IMR-90 (cell line): ENCODE results near the gene BRD3. TPM values are rescaled to one million over a fixed set of nuclear protein-coding genes. Genes with fewer than 3 reads are reported as not detected.

Source experiments
- ATAC-seq: fragments of 200-7000 bp; cut with Tn5 transposase; 2 replicates; pipeline ENCODE4 v1.9.1; 2020; ENCODE audit warnings: low read depth, mild to moderate bottlenecking, moderate library complexity
- BruUV-seq: library from RNA; stranded (reverse); fragments of 400-500 nt; replicated peaks from 2 replicates; lab custom pipeline; 2021; lab: Mats Ljungman, UMichigan
- CTCF ChIA-PET: fragments of 300-600 bp; formaldehyde crosslinking; extraction: SDS; loops from one replicate; lab custom pipeline; 2021; ENCODE audit warnings: antibody characterized with exemption; lab: Yijun Ruan, JAX
- POLR2A ChIA-PET: fragments of 300-600 bp; sonication (Branson Sonifier 250); formaldehyde crosslinking; loops from one replicate; lab custom pipeline; 2022; ENCODE audit warnings: antibody characterized with exemption; ENCODE audit not compliant: unreplicated experiment; lab: Charles Lee
- DNase-seq: peaks from one replicate; pipeline ENCODE4 v3.0.0; 2013
- H2AFZ ChIP-seq: replicated peaks from 2 replicates; pipeline ENCODE3; 2013; ENCODE audit warnings: low read length, mild to moderate bottlenecking; ENCODE audit not compliant: poor library complexity
- H2AK5ac ChIP-seq: 2 replicates; pipeline ENCODE4 v1.6.1; 2013; ENCODE audit warnings: low read depth, low read length, inconsistent platforms
- H2AK9ac ChIP-seq: replicated peaks from 2 replicates; pipeline ENCODE3; 2013; ENCODE audit warnings: mild to moderate bottlenecking, low read depth, low read length, moderate library complexity; ENCODE audit not compliant: poor library complexity
- H2BK120ac ChIP-seq: 2 replicates; pipeline ENCODE4 v1.6.1; 2013; ENCODE audit warnings: low read depth, low read length, inconsistent platforms
- H2BK15ac ChIP-seq: 3 replicates; pipeline ENCODE4 v1.6.1; 2013; ENCODE audit warnings: low read depth, low read length, inconsistent platforms
- H2BK20ac ChIP-seq: 2 replicates; pipeline ENCODE4 v1.6.1; 2013; ENCODE audit warnings: low read depth, mild to moderate bottlenecking, inconsistent platforms, low read length, moderate library complexity
- H2BK5ac ChIP-seq: 2 replicates; pipeline ENCODE4 v1.6.1; 2013; ENCODE audit warnings: mild to moderate bottlenecking, low read depth, low read length, inconsistent platforms; ENCODE audit not compliant: poor library complexity, severe bottlenecking
- H3K14ac ChIP-seq: replicated peaks from 2 replicates; pipeline ENCODE4 v1.6.1; 2013; ENCODE audit warnings: low read depth, low read length, inconsistent platforms
- H3K18ac ChIP-seq: 2 replicates; pipeline ENCODE4 v1.6.1; 2013; ENCODE audit warnings: low read depth, low read length, control low read depth
- H3K23ac ChIP-seq: 2 replicates; pipeline ENCODE4 v1.6.1; 2013; ENCODE audit warnings: low read depth, low read length, inconsistent platforms
- H3K27ac ChIP-seq: 2 replicates; pipeline ENCODE4 v1.5.1; 2013; ENCODE audit warnings: mild to moderate bottlenecking, control low read depth, low read length; ENCODE audit not compliant: insufficient read depth
- H3K27me3 ChIP-seq: 2 replicates; pipeline ENCODE4 v1.6.1; 2013; ENCODE audit warnings: low read length; ENCODE audit not compliant: control insufficient read depth, insufficient read depth
- H3K36me3 ChIP-seq: 2 replicates; pipeline ENCODE4 v1.6.1; 2013; ENCODE audit warnings: low read length, mixed read lengths; ENCODE audit not compliant: control insufficient read depth, insufficient read depth
- H3K4ac ChIP-seq: 2 replicates; pipeline ENCODE4 v1.6.1; 2013; ENCODE audit warnings: low read depth, low read length, inconsistent platforms
- H3K4me1 ChIP-seq: 2 replicates; pipeline ENCODE4 v1.6.1; 2013; ENCODE audit warnings: low read length, mixed read lengths; ENCODE audit not compliant: control insufficient read depth, insufficient read depth
- H3K4me2 ChIP-seq: 2 replicates; pipeline ENCODE4 v1.6.1; 2013; ENCODE audit warnings: low read depth, mild to moderate bottlenecking, control low read depth, low read length, moderate library complexity
- H3K4me3 ChIP-seq: 2 replicates; pipeline ENCODE4 v1.5.1; 2013; ENCODE audit warnings: low read depth, mild to moderate bottlenecking, control low read depth, low read length, moderate library complexity; ENCODE audit not compliant: insufficient read depth
- H3K56ac ChIP-seq: 2 replicates; pipeline ENCODE4 v1.6.1; 2013; ENCODE audit warnings: low read length, inconsistent platforms; ENCODE audit not compliant: insufficient read depth; ENCODE audit errors: extremely low read depth
- H3K79me1 ChIP-seq, 2 experiments: 2 replicates each; pipeline ENCODE4 v1.6.1; 2013; ENCODE audit warnings: low read length in 2 of 2, inconsistent platforms in 1 of 2, low read depth in 1 of 2
- H3K9ac ChIP-seq: 2 replicates; pipeline ENCODE4 v1.6.1; 2013; ENCODE audit warnings: low read depth, low read length, control low read depth
- H3K9me1 ChIP-seq: 2 replicates; pipeline ENCODE4 v1.6.1; 2013; ENCODE audit warnings: low read length, inconsistent platforms; ENCODE audit not compliant: insufficient read depth
- H3K9me3 ChIP-seq: 2 replicates; pipeline ENCODE4 v1.6.1; 2013; ENCODE audit warnings: low read length; ENCODE audit not compliant: control insufficient read depth, insufficient read depth
- H4K20me1 ChIP-seq: 2 replicates; pipeline ENCODE4 v1.6.1; 2013; ENCODE audit warnings: low read length, inconsistent platforms; ENCODE audit not compliant: insufficient read depth
- H4K5ac ChIP-seq: 2 replicates; pipeline ENCODE4 v1.6.1; 2013; ENCODE audit warnings: mild to moderate bottlenecking, low read depth, low read length, control low read depth
- H4K8ac ChIP-seq, 2 experiments: 2 replicates each; pipeline ENCODE4 v1.6.1; 2013; ENCODE audit warnings: low read depth in 2 of 2, low read length in 2 of 2, control low read depth in 1 of 2, inconsistent platforms in 1 of 2
- H4K91ac ChIP-seq: 2 replicates; pipeline ENCODE4 v1.6.1; 2013; ENCODE audit warnings: low read depth, low read length, inconsistent platforms; ENCODE audit not compliant: insufficient read depth
- BHLHE40 ChIP-seq: fragments of 150-350 bp; IDR thresholded peaks from 2 replicates; pipeline ENCODE4 v1.6.1; 2016; ENCODE audit warnings: mild to moderate bottlenecking, low read depth, low read length
- CEBPB ChIP-seq: IDR thresholded peaks from 2 replicates; pipeline ENCODE4 v1.6.1; 2012; ENCODE audit warnings: low read depth, low read length, improper control_type of control experiment
- FOS ChIP-seq: fragments of 150-350 bp; IDR thresholded peaks from 2 replicates; pipeline ENCODE4 v1.6.1; 2016; ENCODE audit warnings: low read depth, low read length
- MAFK ChIP-seq: IDR thresholded peaks from 2 replicates; pipeline ENCODE4 v1.6.1; 2012; ENCODE audit warnings: low read depth, low read length, improper control_type of control experiment
- MAZ ChIP-seq: IDR thresholded peaks from 2 replicates; pipeline ENCODE4 v1.6.1; 2012; ENCODE audit warnings: low read depth, mild to moderate bottlenecking, low read length, improper control_type of control experiment, moderate library complexity, borderline replicate concordance
- MXI1 ChIP-seq: IDR thresholded peaks from 2 replicates; pipeline ENCODE4 v1.6.1; 2012; ENCODE audit warnings: low read depth, mild to moderate bottlenecking, low read length, moderate library complexity, borderline replicate concordance
- NFE2L2 ChIP-seq: fragments of 150-350 bp; IDR thresholded peaks from 2 replicates; pipeline ENCODE4 v1.6.1; 2016; ENCODE audit warnings: low read depth, mild to moderate bottlenecking, low read length
- RCOR1 ChIP-seq: IDR thresholded peaks from 2 replicates; pipeline ENCODE4 v1.6.1; 2012; ENCODE audit warnings: mild to moderate bottlenecking, low read length, improper control_type of control experiment; ENCODE audit not compliant: insufficient replicate concordance
- SMC3 ChIP-seq: fragments of 150-350 bp; IDR thresholded peaks from 2 replicates; pipeline ENCODE4 v1.6.1; 2016; ENCODE audit warnings: low read depth, mild to moderate bottlenecking, antibody characterized with exemption, low read length, moderate library complexity
- WGBS, 2 experiments: methylation state at CpG; one replicate each; pipeline versions ENCODE4 v1.1.5 to v1.1.7; 2013; ENCODE audit warnings: missing lambda C conversion rate in 2 of 2; ENCODE audit not compliant: insufficient read length in 1 of 2; ENCODE audit errors: extremely low coverage in 2 of 2; 5-methylcytosine and 5-hydroxymethylcytosine counted together
- dilution Hi-C: fragments of 300-500 bp; cut with HindIII; formaldehyde crosslinking; loops from one replicate; pipeline ENCODE4 v1.14.3; 2018; ENCODE audit warnings: low sequenced_read_pairs; ENCODE audit not compliant: unreplicated experiment
- in situ Hi-C: fragments of 300-500 bp; cut with MboI; formaldehyde crosslinking; loops from 3 replicates; pipeline ENCODE4 v1.14.3; 2019; ENCODE audit warnings: low sequenced_read_pairs, inconsistent platforms, mixed read lengths
- intact Hi-C: fragments of 100-400 bp; cut with micrococcal nuclease; formaldehyde crosslinking; loops from 2 replicates; pipeline ENCODE4 v1.10.0; 2022
- polyA plus RNA-seq, 3 experiments: library from polyadenylated mRNA; depleted of rRNA; stranded (reverse); fragments of >200 nt; gene quantifications; 2 replicates each; pipeline ENCODE4 v1.2.3, GENCODE V29; 2012; ENCODE audit warnings: low replicate concordance in 1 of 3
- total RNA-seq: library from RNA; depleted of rRNA; stranded (reverse); fragments of >200 nt; gene quantifications from 2 replicates; pipeline ENCODE4 v1.2.3, GENCODE V29; 2012
- TF ChIP-seq, protein P1 (sequence below): fragments of 150-350 bp; IDR thresholded peaks from 2 replicates; pipeline ENCODE4 v1.6.1; 2017; ENCODE audit warnings: mild to moderate bottlenecking, antibody characterized with exemption, low read length, low read depth
- TF ChIP-seq, protein P2 (sequence below): fragments of 150-350 bp; IDR thresholded peaks from 2 replicates; pipeline ENCODE4 v1.6.1; 2016; ENCODE audit warnings: low read depth, mild to moderate bottlenecking, low read length, moderate library complexity, borderline replicate concordance
- TF ChIP-seq, protein P3 (sequence below): conservative IDR thresholded peaks from 2 replicates; pipeline ENCODE4 v1.5.1; 2012; ENCODE audit warnings: mild to moderate bottlenecking, low read depth, low read length, improper control_type of control experiment

The BRD3 gene
- total and polyA plus RNA-seq, 2 of the 4 experiments (the other 2 are of a cell fraction) = 2.2 to 7.1 TPM

DNA sequence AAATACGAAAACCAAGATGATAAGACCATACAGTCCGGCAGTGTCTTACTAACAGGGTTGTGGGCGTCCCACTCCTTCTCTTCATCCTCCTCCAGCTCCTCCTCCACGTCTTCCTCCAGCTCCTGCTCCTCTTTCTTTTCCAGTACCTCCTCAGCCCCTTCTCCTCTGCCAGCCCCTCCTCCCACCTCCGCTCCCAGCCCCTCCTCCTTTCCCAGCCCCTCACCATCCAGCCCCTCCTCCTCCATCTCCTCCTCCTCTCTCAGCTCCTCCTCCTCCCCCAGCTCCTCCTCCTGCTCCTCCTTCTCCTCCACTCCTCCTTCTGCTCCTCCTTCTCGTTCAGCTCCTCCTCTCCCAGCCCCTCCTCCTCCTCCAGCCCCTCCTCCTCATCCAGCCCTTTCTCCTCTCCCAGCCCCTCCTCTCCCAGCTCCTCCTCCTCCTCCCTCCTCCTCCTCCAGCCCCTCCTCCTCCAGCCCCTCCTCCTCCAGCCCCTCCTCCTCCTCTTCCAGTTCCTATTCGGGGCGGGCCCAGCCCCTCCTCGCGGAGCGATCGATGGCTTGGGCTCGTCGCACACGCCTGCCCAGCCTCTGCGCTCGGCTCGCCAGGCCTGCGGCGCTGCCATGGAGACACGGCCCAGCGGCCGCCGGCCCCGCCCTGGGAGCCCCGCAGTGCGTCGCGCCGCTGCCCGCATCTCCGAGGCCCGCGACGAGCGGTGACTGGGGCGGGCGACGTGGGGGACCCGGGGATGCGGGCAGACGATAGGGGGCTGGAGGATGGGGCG is 42.8 kb downstream of the BRD3 start, which contains the start of gene BRD3OS:
Gene BRD3OS, plus strand, starts transcription at position 654 of the 778 bp plus-strand sequence. CDS start 1,267 bp downstream, outside the sequence.
- Histone ChIP-seq H4K5ac (peak within 1 kb of the TSS; percentile 75; the same call in 1 of the 2 replicates), H3K79me1 (peaks cover 0 to 19% of the 10 kb centered on the region in 2 experiments; a peak in 3 of 4 replicates), H3K4ac (peak within 1 kb of the TSS; percentile 76), H2AK9ac (peak within 1 kb of the TSS; percentile 88), H2BK120ac (peak within 1 kb of the TSS; percentile 72), H3K18ac (no peak within 1 kb of the TSS), H4K20me1 (no peaks in the 10 kb centered on the region), H2BK5ac (peak within 1 kb of the TSS; percentile 38), H3K4me2 (peak within 1 kb of the TSS; percentile 89), H3K9ac (peak within 1 kb of the TSS; percentile 72), H3K36me3 (peaks cover 17% of the 10 kb centered on the region; the same call in 1 of the 2 replicates), H2AFZ (peak within 1 kb of the TSS; percentile 98), H4K8ac (peak within 1 kb of the TSS; percentile 74 to 98), H2BK20ac (peak within 1 kb of the TSS; percentile 57; the same call in 1 of the 2 replicates), H3K23ac (peak within 1 kb of the TSS; percentile 91; the same call in 1 of the 2 replicates), H3K9me1 (peaks cover 2% of the 10 kb centered on the region; the same call in 1 of the 2 replicates), H3K4me3 (peak within 1 kb of the TSS; percentile 86), H4K91ac (peak within 1 kb of the TSS; percentile 75; the same call in 1 of the 2 replicates), H3K56ac (peak within 1 kb of the TSS; percentile 44; the same call in 1 of the 2 replicates), H2BK15ac (peak within 1 kb of the TSS; percentile 63; the same call in 1 of the 3 replicates), H2AK5ac (peak within 1 kb of the TSS; percentile 80; the same call in 1 of the 2 replicates), H3K14ac (peak within 1 kb of the TSS; percentile 94), H3K27me3 (no peaks in the 10 kb centered on the region), H3K4me1 (peaks cover 3% of the 10 kb centered on the region; the same call in 1 of the 2 replicates), H3K27ac (peak within 1 kb of the TSS; percentile 57), H3K9me3 (no peaks in the 10 kb centered on the region)
- POLR2A ChIA-PET = interaction anchor here (0.6 kb wide), 1 partner anchor 261 kb away, joined by 4 read pairs; no protein-coding TSS in a partner anchor
- CTCF ChIA-PET = no interaction called here
- intact Hi-C loops (no loop called here), dilution Hi-C loops (loop anchor here (25.0 kb wide), 1 partner anchor 238 kb away; no protein-coding TSS in a partner anchor), in situ Hi-C loops (no loop called here)
- BruUV-seq = no TSS peak
- ATAC-seq (peak; percentile 99), DNase-seq (peak; percentile 99)
- WGBS, 2 experiments = 0% methylated on average over 9 of the region's 43 CpGs; no CpG with 5 or more reads in 1 of the 2 experiments
- no peak for TF ChIP-seq RCOR1
- no peak for TF ChIP-seq MAFK
- peak; percentile 81 for TF ChIP-seq MXI1
- TF ChIP-seq NFE2L2 = no peak
- TF ChIP-seq MAZ = peak; percentile 99
- TF ChIP-seq, protein P1, sequence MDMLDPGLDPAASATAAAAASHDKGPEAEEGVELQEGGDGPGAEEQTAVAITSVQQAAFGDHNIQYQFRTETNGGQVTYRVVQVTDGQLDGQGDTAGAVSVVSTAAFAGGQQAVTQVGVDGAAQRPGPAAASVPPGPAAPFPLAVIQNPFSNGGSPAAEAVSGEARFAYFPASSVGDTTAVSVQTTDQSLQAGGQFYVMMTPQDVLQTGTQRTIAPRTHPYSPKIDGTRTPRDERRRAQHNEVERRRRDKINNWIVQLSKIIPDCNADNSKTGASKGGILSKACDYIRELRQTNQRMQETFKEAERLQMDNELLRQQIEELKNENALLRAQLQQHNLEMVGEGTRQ = no peak
- TF ChIP-seq, protein P2, sequence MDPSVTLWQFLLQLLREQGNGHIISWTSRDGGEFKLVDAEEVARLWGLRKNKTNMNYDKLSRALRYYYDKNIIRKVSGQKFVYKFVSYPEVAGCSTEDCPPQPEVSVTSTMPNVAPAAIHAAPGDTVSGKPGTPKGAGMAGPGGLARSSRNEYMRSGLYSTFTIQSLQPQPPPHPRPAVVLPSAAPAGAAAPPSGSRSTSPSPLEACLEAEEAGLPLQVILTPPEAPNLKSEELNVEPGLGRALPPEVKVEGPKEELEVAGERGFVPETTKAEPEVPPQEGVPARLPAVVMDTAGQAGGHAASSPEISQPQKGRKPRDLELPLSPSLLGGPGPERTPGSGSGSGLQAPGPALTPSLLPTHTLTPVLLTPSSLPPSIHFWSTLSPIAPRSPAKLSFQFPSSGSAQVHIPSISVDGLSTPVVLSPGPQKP = no peak
- TF ChIP-seq CEBPB = no peak
- TF ChIP-seq BHLHE40 = peak; percentile 8; the same call in 1 of the 2 replicates
- TF ChIP-seq, protein P3, sequence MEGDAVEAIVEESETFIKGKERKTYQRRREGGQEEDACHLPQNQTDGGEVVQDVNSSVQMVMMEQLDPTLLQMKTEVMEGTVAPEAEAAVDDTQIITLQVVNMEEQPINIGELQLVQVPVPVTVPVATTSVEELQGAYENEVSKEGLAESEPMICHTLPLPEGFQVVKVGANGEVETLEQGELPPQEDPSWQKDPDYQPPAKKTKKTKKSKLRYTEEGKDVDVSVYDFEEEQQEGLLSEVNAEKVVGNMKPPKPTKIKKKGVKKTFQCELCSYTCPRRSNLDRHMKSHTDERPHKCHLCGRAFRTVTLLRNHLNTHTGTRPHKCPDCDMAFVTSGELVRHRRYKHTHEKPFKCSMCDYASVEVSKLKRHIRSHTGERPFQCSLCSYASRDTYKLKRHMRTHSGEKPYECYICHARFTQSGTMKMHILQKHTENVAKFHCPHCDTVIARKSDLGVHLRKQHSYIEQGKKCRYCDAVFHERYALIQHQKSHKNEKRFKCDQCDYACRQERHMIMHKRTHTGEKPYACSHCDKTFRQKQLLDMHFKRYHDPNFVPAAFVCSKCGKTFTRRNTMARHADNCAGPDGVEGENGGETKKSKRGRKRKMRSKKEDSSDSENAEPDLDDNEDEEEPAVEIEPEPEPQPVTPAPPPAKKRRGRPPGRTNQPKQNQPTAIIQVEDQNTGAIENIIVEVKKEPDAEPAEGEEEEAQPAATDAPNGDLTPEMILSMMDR = no peak
- TF ChIP-seq SMC3 = no peak
- no peak for TF ChIP-seq FOS
